GM12878 (cell line): ENCODE results near the gene PKM. TPM values are rescaled to one million over a fixed set of nuclear protein-coding genes. Genes with fewer than 3 reads are reported as not detected.
A peak's percentile ranks its signal among the peaks of the same experiment; 100 is the strongest.

Source experiments
- BACH1 ChIP-seq: fragments of 450-650 bp; IDR thresholded peaks from 2 replicates; pipeline ENCODE4 v1.6.1; 2017; ENCODE audit warnings: mild to moderate bottlenecking, borderline replicate concordance
- BCLAF1 ChIP-seq: fragments of 450-650 bp; IDR thresholded peaks from 2 replicates; pipeline ENCODE4 v1.6.1; 2017; ENCODE audit warnings: antibody characterized with exemption, mild to moderate bottlenecking, moderate library complexity
- BMI1 ChIP-seq: fragments of 450-650 bp; IDR thresholded peaks from 2 replicates; pipeline ENCODE4 v1.6.1; 2016; ENCODE audit warnings: mild to moderate bottlenecking, moderate library complexity, borderline replicate concordance
- CBX5 ChIP-seq: sonication (generic); IDR thresholded peaks from 2 replicates; pipeline ENCODE4 v1.6.1; 2016; ENCODE audit warnings: low read depth, moderate library complexity, mild to moderate bottlenecking, inconsistent platforms
- CREM ChIP-seq: IDR thresholded peaks from 2 replicates; pipeline ENCODE4 v1.6.1; 2014; ENCODE audit warnings: antibody characterized with exemption, low read depth
- FOXK2 ChIP-seq: fragments of 450-650 bp; IDR thresholded peaks from 2 replicates; pipeline ENCODE4 v1.6.1; 2017; ENCODE audit warnings: mild to moderate bottlenecking, moderate library complexity
- GABPA ChIP-seq: IDR thresholded peaks from 2 replicates; pipeline ENCODE4 v1.6.1; 2014; ENCODE audit warnings: antibody characterized with exemption, low read depth, mild to moderate bottlenecking, inconsistent platforms
- IKZF2 ChIP-seq, 2 experiments: fragments of 450-650 bp; IDR thresholded peaks; 2 replicates each; pipeline ENCODE4 v1.6.1; 2017; ENCODE audit warnings: mild to moderate bottlenecking in 2 of 2, moderate library complexity in 2 of 2
- LARP7 ChIP-seq: fragments of 450-650 bp; IDR thresholded peaks from 2 replicates; pipeline ENCODE4 v1.6.1; 2017; ENCODE audit warnings: mild to moderate bottlenecking
- MEF2B ChIP-seq: fragments of 450-650 bp; IDR thresholded peaks from 2 replicates; pipeline ENCODE4 v1.6.1; 2018; ENCODE audit warnings: mild to moderate bottlenecking, moderate library complexity; ENCODE audit not compliant: partially characterized antibody, poor library complexity, severe bottlenecking
- MXI1 ChIP-seq: fragments of 150-350 bp; IDR thresholded peaks from 2 replicates; pipeline ENCODE4 v1.6.1; 2011; ENCODE audit warnings: low read depth, mild to moderate bottlenecking, inconsistent platforms, low read length, improper control_type of control experiment
- NFYA ChIP-seq: IDR thresholded peaks from 2 replicates; pipeline ENCODE4 v1.6.1; 2011; ENCODE audit warnings: low read depth, mild to moderate bottlenecking, low read length, improper control_type of control experiment, borderline replicate concordance
- PBX3 ChIP-seq: IDR thresholded peaks from 2 replicates; pipeline ENCODE4 v1.6.1; 2011; ENCODE audit warnings: mild to moderate bottlenecking, low read depth, low read length, moderate library complexity; ENCODE audit not compliant: insufficient replicate concordance
- POLR2AphosphoS2 ChIP-seq: IDR thresholded peaks from 2 replicates; pipeline ENCODE4 v1.6.1; 2011; ENCODE audit warnings: low read depth, mild to moderate bottlenecking, low read length, improper control_type of control experiment, moderate library complexity
- POLR2AphosphoS5 ChIP-seq: IDR thresholded peaks from 2 replicates; pipeline ENCODE4 v1.6.1; 2011; ENCODE audit warnings: mild to moderate bottlenecking, low read length, inconsistent platforms
- RFX5 ChIP-seq: IDR thresholded peaks from 2 replicates; pipeline ENCODE4 v1.6.1; 2011; ENCODE audit warnings: low read depth, low read length, improper control_type of control experiment
- SMAD5 ChIP-seq: IDR thresholded peaks from 2 replicates; pipeline ENCODE4 v1.6.1; 2016; ENCODE audit warnings: antibody characterized with exemption, low read depth
- WRNIP1 ChIP-seq: IDR thresholded peaks from 2 replicates; pipeline ENCODE4 v1.6.1; 2011; ENCODE audit warnings: low read depth, low read length, improper control_type of control experiment, borderline replicate concordance
- ZNF24 ChIP-seq: fragments of 450-650 bp; IDR thresholded peaks from 2 replicates; pipeline ENCODE4 v1.6.1; 2017; ENCODE audit warnings: antibody characterized with exemption, mild to moderate bottlenecking
- polyA plus RNA-seq, 11 experiments: library from polyadenylated mRNA; depleted of rRNA in 4 of 11; unstranded in 6 of 11; stranded (reverse) in 5 of 11; fragments of >200 nt; fragmentation: Nextera tagmentation in 4 of 11; fragmentation: Illumina TruSeq in 1 of 11; extraction: Ambion mirVana in 4 of 11; extraction: Trizol in 1 of 11; gene quantifications; 1 replicate in 1 of 11; 2 replicates in 10 of 11; pipeline versions ENCODE4 v1.2.1 to v1.2.3, GENCODE V29; 2011 to 2016; ENCODE audit warnings: inconsistent platforms in 2 of 11, missing spikeins in 2 of 11, low read depth in 1 of 11
- total RNA-seq, 4 experiments: library from RNA; depleted of rRNA in 3 of 4; stranded (reverse); fragments of >200 nt in 3 of 4; fragmentation: Illumina TruSeq in 1 of 4; extraction: Trizol in 1 of 4; gene quantifications; 2 replicates each; pipeline versions ENCODE4 v1.2.1 to v1.2.3, GENCODE V29; 2013 to 2021
- TF ChIP-seq, protein P1 (sequence below): IDR thresholded peaks from 2 replicates; pipeline ENCODE4 v1.6.1; 2011; ENCODE audit warnings: borderline replicate concordance, low read depth, mild to moderate bottlenecking, moderate library complexity, mixed read lengths, low read length; ENCODE audit not compliant: insufficient read depth; ENCODE audit errors: extremely low read length
- TF ChIP-seq, protein P2 (sequence below): fragments of 450-650 bp; formaldehyde crosslinking; IDR thresholded peaks from 2 replicates; pipeline ENCODE4 v1.5.0; 2022; ENCODE audit warnings: mild to moderate bottlenecking, missing genetic modification characterization

The PKM gene
- total and polyA plus RNA-seq, 10 of the 15 experiments (the other 5 are each of a cell fraction or from before 2014, with no cell fraction given): 491 to 2,011 (median 1,433) TPM

- no peak for TF ChIP-seq MEF2B
- no peak for TF ChIP-seq FOXK2
- TF ChIP-seq MXI1: no peak
- no peak for TF ChIP-seq NFYA
- TF ChIP-seq, protein P1, sequence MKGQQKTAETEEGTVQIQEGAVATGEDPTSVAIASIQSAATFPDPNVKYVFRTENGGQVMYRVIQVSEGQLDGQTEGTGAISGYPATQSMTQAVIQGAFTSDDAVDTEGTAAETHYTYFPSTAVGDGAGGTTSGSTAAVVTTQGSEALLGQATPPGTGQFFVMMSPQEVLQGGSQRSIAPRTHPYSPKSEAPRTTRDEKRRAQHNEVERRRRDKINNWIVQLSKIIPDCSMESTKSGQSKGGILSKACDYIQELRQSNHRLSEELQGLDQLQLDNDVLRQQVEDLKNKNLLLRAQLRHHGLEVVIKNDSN: no peak
- TF ChIP-seq ZNF24: no peak
- no peak for TF ChIP-seq GABPA
- TF ChIP-seq PBX3: no peak
- no peak for TF ChIP-seq RFX5
- no peak for TF ChIP-seq BCLAF1
- no peak for TF ChIP-seq WRNIP1
- peak; percentile 72; the same call in 1 of the 2 replicates for TF ChIP-seq BACH1
- peak; percentile 96 for TF ChIP-seq POLR2AphosphoS2
- no peak for TF ChIP-seq IKZF2 (IDR thresholded peaks at IDR 0.05)
- TF ChIP-seq CREM: no peak
- TF ChIP-seq SMAD5: no peak
- no peak for TF ChIP-seq CBX5
- TF ChIP-seq POLR2AphosphoS5: peak; percentile 55
- TF ChIP-seq, protein P2, sequence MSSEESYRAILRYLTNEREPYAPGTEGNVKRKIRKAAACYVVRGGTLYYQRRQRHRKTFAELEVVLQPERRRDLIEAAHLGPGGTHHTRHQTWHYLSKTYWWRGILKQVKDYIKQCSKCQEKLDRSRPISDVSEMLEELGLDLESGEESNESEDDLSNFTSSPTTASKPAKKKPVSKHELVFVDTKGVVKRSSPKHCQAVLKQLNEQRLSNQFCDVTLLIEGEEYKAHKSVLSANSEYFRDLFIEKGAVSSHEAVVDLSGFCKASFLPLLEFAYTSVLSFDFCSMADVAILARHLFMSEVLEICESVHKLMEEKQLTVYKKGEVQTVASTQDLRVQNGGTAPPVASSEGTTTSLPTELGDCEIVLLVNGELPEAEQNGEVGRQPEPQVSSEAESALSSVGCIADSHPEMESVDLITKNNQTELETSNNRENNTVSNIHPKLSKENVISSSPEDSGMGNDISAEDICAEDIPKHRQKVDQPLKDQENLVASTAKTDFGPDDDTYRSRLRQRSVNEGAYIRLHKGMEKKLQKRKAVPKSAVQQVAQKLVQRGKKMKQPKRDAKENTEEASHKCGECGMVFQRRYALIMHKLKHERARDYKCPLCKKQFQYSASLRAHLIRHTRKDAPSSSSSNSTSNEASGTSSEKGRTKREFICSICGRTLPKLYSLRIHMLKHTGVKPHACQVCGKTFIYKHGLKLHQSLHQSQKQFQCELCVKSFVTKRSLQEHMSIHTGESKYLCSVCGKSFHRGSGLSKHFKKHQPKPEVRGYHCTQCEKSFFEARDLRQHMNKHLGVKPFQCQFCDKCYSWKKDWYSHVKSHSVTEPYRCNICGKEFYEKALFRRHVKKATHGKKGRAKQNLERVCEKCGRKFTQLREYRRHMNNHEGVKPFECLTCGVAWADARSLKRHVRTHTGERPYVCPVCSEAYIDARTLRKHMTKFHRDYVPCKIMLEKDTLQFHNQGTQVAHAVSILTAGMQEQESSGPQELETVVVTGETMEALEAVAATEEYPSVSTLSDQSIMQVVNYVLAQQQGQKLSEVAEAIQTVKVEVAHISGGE (CRISPR knock-in tag): no peak
- no peak for TF ChIP-seq LARP7
- no peak for TF ChIP-seq BMI1
These were observed 32.4 kb downstream of the PKM start (continued) for GRCh38 chr15:72198356-72199204.
